Limb (tissue), 2 donors: ENCODE measurements around the gene FSHR.

Source experiments
- DNase-seq, 2 donors: peaks; one replicate each; pipeline ENCODE4 v3.0.0-alpha.2; 2016; ENCODE audit errors: extremely low spot score in 2 of 2

The FSHR gene

DNA sequence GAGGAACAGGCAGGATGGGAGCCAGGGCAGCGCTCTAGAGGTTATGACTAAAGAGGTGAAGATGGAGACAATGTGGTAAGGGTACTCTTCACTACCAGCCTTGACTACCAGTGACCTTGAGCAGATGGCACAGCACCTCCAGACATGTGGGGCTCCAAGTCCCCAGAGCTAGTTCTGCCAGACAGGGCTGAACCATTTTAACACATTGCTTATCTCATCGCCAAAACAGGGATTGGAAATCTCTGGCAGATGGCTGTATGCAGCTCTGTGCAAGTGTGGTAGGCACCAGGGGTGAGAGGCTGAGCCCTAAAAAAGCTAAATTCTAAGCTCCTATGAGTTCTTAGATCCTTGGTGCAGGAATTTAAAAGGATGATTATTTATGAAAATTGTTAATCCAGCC is 41.3 kb downstream of the FSHR start:
- no peak for DNase-seq

DNA sequence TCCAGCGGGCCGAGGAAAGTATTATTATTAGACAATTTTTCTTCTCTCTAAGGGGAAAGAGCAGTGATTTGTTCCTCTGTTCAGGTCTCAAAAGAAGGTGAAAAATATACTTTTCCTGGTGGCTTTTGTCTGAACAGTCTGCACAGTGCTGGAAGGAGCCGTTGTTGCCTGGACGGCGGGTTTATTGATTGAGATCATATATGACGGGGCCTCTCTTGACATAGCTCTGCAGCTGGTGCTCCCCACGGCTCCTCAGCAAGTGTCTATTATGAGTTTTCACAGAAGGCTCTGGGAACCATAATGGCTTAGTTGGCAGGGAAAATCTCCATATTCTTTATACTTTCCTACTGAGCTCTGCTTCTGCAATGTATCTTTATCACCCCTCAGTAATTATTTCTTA is 42.9 kb downstream of the FSHR start:
- peak in 1 of 2 donors; percentile 33 for DNase-seq

DNA sequence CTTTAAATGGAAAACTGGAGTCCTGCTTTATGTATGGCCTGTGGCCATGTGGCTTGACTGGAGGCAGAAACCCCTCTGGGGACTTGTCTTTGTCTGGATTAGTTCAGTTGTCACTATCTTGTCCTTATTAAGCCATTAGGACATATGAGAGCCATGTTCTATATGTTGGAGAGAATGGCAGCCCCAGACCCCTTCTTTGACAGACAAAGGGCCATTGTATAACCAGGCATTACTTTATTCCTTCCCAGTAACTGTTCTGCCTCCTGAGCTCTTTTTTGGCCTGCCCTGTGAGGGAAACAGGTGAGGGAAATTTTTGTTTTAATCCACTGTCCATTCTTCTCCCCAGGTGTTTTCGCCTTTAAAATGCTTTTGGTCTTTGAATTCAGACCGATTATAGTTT is 43.3 kb downstream of the FSHR start:
- DNase-seq, result no peak

DNA sequence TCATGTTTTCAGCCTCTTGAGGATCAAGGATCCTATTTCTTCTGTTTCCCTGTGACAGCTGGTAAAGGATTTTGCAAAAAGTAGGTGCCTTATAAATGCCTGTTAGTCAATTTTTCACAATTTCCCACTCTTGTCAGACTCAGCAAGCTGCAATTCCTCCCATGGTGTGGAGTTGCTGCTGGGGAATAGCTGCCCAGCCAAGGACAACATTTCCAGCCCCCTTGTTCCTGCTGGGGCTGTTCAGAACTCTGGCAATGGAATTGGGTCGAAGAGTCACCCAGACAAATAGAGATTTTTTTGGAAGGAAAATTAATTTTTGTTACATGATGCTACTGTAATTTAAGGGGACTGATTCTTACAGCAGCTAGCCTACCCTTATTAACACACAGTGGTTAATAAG is 43.7 kb downstream of the FSHR start:
- no peak for DNase-seq

DNA sequence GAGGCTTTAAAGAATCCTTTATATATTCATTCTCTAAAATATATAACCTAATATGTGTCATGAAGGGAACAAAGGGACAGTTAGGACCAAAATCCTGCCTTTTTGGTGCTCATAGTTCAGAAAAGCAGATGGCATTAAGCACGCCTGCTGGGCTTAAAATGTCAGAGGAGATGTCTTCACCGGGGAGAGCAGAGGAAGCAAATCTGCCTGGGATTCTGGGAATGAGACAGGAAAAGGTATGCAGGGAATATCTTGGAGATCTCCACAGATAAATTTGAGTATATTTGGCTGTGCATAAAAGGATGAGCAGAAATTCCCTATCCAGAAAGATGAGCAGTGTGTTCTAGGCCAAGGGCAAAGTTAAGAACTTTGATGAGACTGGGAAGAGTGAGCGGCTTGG is 45.5 kb downstream of the FSHR start:
- no peak for DNase-seq

DNA sequence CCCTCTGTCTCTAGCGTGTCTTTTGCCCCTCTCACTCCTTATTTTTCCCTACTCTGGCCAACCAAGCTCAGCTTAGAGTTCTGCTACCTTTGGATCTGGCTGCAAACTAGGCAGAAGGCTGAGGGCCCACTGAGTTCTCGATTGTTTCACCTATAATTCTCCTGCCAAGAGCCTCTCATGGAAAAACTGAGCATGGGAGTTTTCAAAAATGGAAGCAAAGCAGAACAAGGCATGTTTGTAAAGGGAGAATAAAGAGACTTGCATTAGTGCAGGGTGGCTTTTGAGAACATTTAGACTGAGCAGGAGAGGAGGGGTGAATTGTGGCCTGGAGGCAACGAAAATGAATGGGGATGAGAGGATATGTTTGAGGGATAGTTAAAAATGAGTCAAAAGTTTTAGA is 45.9 kb downstream of the FSHR start:
- DNase-seq, result no peak

GRCh38 chr2:49105506-49105905 is 48.8 kb downstream of the FSHR start:
- DNase-seq, result no peak

DNA sequence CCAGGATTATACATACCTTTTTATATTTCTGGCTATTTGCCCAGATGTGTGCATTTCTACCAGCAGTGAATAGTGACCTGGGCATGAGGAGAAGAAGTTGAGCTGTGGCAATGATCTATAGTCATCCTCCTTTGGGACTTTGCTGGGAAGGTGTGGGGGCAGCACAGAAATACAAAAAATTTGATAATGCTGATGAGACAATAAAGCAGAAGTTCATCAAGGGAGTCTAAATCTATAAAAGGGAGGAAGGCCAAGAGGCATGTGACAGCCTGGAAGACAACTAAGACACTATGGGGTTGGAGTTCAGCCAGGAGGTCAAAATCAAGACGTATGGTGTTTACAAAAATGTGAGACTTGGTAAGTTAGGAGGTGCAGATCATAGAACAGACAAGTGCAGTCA is 52.2 kb downstream of the FSHR start:
- DNase-seq, result no peak

GRCh38 chr2:49080681-49081080 is 73.6 kb downstream of the FSHR start:
- no peak for DNase-seq

DNA sequence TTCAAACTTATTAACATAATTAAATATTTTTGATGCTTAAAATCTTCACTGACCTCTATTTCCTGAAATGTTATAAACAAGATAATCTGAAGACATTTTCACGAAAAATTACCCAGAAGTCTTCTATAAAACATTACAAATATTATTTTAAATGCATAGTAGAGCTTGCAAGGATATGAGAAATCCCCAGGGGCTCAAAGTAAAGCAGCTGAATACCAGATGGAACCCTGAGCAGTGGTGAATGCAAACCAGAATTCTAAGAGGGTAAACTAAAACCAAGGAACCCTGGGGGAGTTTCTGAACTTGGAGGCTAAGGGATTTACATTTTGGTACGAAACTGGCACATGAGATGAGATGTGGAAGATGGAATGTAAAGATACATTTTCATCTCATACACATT is 83.6 kb downstream of the FSHR start:
- DNase-seq, result no peak

DNA sequence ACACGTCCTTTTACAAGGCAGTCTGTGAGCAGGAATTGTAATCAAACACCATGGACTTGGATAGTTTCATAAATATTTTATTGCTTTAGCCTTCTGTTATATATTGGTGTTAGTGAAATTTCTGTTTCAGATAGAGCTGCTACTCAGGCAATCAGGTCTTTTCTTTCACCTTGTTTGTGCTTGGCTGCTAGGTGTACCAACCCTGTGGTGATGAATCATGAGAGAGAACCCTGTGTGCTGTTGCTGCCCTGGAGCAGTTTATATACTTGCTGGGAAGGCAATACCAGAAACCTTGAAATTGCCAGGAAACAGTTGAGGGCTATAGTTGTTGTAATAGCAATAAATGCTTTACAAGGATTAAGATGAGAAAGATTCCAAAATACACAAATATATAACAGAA is 84.5 kb downstream of the FSHR start:
- no peak for DNase-seq

DNA sequence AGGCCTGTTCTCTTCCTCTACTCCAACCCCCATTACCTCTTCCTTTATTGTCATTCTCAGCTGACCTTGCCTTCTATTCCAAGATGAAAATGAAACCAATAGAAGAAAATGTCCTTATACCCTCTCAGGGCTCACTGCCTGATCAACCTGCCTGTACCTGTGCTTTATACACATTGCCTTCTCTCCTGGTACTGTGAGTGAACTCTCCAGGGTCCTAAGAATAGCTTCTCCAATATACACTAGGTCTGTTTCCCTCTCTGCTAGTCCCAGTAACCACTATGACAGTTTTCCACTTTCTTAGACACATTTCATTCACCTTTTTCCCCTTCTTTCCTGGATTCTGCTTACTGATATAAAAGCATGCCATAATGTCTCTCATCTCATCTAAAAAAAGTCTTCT is 85.7 kb downstream of the FSHR start:
- no peak for DNase-seq

DNA sequence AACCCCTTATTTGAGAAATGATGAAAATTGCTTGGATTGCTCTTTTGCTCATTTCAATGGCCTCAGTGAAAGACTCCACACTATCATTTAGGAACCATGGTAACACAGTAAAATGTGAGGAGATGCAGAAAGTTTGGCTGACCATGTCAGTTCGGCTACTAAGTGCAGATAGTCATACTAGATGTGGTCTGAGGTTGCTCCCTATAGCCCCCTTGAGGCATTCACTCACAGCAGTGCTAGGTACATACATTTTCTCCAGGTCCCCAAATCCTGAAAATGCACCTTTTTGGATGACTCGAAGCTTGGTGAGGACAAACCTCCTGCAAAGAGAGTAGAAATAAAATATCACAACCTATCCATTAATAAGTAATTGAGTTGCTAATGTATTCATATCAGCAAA is 86.3 kb downstream of the FSHR start:
- DNase-seq, result no peak

- DNase-seq, result no peak
Measured at GRCh38 chr2:49053156-49053555, 101.2 kb downstream of the FSHR start.

- DNase-seq, result no peak
Measured at GRCh38 chr2:49050265-49050664, 104.0 kb downstream of the FSHR start.

DNA sequence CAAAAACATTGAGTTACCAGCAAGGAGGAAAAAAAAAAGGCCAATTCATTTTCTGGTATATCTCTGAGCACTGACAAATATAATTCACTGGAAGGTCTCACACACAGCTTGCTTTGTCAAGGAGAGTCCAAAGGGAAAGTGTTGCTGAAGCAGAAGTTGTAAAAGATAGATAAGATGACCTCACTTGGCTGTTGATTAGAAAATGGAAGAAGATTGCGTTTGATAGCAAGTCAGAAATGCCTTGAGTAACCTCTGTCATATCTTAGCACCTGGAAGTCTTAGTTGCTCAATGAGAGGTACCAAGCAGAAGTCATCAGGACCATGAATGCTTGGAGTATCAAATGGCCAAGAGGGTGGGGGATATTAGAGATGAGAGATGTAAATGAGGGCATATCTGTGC is 105.2 kb downstream of the FSHR start:
- DNase-seq, result no peak

- DNase-seq, result no peak
Measured at GRCh38 chr2:49045083-49045482, 109.2 kb downstream of the FSHR start.

DNA sequence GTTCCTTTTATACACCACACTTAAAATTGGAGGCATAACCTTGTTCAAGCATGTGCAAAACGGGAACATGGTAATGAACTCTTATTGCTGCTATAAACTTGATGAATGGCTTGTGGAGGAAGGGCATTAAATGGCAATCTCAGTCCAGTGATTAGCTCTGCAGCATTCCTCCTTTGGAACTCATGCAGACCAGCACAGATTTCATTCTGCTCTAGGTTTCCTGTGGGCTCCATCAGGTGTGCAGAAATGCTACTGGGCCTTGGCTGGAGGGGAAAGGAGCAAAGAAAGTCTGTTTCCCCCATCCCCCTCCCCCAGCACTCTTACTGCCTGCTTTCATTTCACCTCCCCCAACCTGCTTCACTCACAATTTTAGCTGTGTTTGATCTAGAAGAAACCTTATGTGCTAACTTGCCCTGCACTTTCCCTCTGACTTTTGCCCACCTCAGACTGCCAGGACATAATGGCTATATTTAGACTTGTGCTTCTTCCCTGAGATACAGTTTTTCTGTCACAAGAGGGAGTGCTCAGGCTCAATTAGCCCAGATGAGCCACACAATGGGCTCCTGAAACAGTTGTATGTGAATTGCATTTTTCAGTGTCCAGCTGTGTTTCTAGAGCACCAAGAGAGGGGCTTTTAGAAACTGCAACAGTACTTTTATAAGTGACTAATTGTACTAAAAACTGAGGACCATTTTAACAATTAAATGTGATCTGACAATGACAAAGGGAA is 109.8 kb downstream of the FSHR start:
- peak; percentile 32 to 33 for DNase-seq

- DNase-seq, result no peak
Measured at GRCh38 chr2:49043405-49043982, 110.8 kb downstream of the FSHR start.

- DNase-seq, result no peak
Measured at GRCh38 chr2:49042488-49042887, 111.8 kb downstream of the FSHR start.

GRCh38 chr2:49041061-49041460 is 113.3 kb downstream of the FSHR start:
- DNase-seq, result no peak

DNA sequence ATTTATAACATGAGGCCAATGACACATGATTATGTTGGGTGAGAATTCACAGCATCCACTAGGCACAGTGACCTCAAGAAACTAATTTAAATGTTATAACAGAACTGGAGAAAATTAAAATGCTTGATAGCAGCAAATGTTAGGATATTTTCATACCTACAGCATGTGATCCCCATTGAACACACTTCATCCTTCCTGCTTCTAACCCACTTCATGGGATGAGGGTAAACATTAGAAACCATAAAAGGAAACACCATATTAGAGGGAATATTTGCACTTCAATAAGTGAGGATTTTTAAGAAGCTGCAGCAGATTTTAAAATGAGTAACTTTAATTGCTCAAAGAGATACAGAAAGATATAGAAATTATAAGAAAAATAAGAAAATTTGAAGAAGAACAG is 117.1 kb downstream of the FSHR start:
- no peak for DNase-seq

DNA sequence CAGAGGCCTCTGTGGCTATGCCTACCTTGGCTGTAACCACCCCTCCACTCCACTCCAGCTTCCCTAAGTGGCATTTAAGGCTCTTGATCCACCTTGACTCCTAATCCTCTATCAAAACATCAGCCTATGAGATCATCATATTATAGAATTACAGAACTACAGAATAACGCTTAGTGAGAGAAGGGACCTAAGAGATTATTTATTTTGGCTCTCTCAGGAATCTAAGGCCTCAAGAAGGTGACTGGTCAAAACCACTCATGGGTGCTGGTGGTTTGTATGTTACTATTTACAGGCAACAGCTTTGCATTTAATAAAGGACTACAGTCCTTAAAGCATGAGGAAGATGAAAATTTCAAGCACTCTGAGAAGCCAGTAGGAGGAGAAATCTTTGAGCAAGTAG is 118.8 kb downstream of the FSHR start:
- no peak for DNase-seq
